HG02852 (cell line): ENCODE results near the gene ARHGAP6.
"Not testable (repeated sequence)": the region's sequence is repeated elsewhere in the genome, so short reads cannot be mapped to it uniquely, and the experiment has no call there.

Experiments
- ATAC-seq: cut with Tn5 transposase; IDR thresholded peaks from one replicate; pipeline ENCODE4 v1.9.1; 2021; ENCODE audit warnings: mild to moderate bottlenecking, moderate library complexity; ENCODE audit not compliant: unreplicated experiment

ARHGAP6 gene

GRCh38 chrX:11578301-11578700, 87.4 kb downstream of the ARHGAP6 start:
- not testable (repeated sequence) for ATAC-seq

GRCh38 chrX:11577603-11578002, 88.1 kb downstream of the ARHGAP6 start:
- ATAC-seq, result no peak

GRCh38 chrX:11575332-11575731, 90.4 kb downstream of the ARHGAP6 start:
- ATAC-seq, result no peak

GRCh38 chrX:11567528-11568220, 98.0 kb downstream of the ARHGAP6 start:
- no peak for ATAC-seq

GRCh38 chrX:11566789-11567188, 98.9 kb downstream of the ARHGAP6 start:
- ATAC-seq, result no peak

- no peak for ATAC-seq
These were observed 99.5 kb downstream of the ARHGAP6 start for GRCh38 chrX:11566173-11566572.

- no peak for ATAC-seq
These were observed 101.2 kb downstream of the ARHGAP6 start for GRCh38 chrX:11564546-11564945.

GRCh38 chrX:11562570-11562969, 103.2 kb downstream of the ARHGAP6 start:
- no peak for ATAC-seq

GRCh38 chrX:11558972-11559371, 106.7 kb downstream of the ARHGAP6 start:
- ATAC-seq, result peak; percentile 83

- ATAC-seq, result no peak
These were observed 108.6 kb downstream of the ARHGAP6 start for GRCh38 chrX:11557120-11557519.

GRCh38 chrX:11555759-11556158, 110.0 kb downstream of the ARHGAP6 start:
- no peak for ATAC-seq

GRCh38 chrX:11553594-11553993, 112.1 kb downstream of the ARHGAP6 start:
- ATAC-seq, result no peak

GRCh38 chrX:11551151-11551550, 114.6 kb downstream of the ARHGAP6 start:
- no peak for ATAC-seq

GRCh38 chrX:11546917-11547316, 118.8 kb downstream of the ARHGAP6 start:
- no peak for ATAC-seq

- ATAC-seq, result no peak
These were observed 122.5 kb downstream of the ARHGAP6 start for GRCh38 chrX:11543249-11543648.

GRCh38 chrX:11541510-11541909, 124.2 kb downstream of the ARHGAP6 start:
- ATAC-seq, result no peak

GRCh38 chrX:11540532-11541377, 125.0 kb downstream of the ARHGAP6 start:
- peak; percentile 77 for ATAC-seq

- no peak for ATAC-seq
These were observed 128.6 kb downstream of the ARHGAP6 start for GRCh38 chrX:11537141-11537540.

- ATAC-seq, result no peak
These were observed 130.4 kb downstream of the ARHGAP6 start for GRCh38 chrX:11535156-11535919.

GRCh38 chrX:11533199-11533651, 132.5 kb downstream of the ARHGAP6 start:
- ATAC-seq, result peak; percentile 90
